CD4-positive, alpha-beta T cell treated with Interleukin-21 for 1 hour (primary cell): ENCODE results near the gene SLC16A8.

Experiments
- DNase-seq: peaks from one replicate; pipeline ENCODE4 v3.0.0-alpha.2; 2020

Gene SLC16A8

GRCh38 chr22:38111925-38112355 lies 28.0 kb upstream of the SLC16A8 start:
- DNase-seq: no peak

- no peak for DNase-seq
Measured at GRCh38 chr22:38110863-38111852, 27.2 kb upstream of the SLC16A8 start.

DNA sequence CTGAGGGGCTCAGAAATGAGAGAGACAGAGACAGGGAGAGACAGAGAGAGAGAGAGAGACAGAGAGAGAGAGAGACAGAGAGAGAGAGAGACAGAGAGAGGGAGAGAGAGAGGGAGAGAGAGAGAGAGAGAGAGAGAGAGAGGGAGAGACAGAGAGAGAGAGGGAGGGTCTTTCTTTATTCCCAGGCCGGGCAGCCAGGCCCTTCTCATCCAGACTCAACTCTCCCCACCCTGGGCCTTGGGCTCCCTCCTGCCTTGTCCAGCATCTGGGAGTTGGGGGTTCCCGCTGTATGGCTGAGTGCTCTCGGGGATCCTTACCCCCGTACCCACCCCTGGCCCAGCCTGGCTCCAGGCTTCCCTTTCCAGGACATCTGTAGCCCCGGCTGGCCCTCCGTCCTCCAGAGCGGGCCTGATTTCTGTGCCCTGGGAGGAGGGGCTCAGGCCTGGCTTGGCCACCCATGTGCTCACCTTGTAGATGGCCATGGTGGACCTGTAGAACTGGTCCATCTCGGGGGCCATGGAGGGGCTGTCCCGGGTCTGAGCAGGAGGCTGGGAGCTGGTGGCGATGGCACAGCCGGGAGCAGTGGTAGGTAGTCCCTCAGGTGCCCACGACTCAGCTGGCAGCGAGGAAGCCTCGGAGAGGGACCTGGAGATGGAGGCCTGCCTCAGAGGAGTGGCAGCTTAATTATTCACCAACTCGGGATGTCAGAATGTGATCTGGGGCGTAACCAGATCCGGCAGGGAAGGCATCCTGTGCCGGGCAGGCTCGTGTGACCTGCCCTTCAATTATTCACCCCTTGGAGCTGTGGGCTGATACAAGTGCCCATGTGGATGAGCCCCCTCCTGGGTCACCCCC lies 26.3 kb upstream of the SLC16A8 start, which contains the start of gene BAIAP2L2:
BAIAP2L2 (minus strand) TSS at position 677 of the 855 bp plus-strand sequence; CDS start at position 518, 159 bp downstream.
- DNase-seq: no peak

DNA sequence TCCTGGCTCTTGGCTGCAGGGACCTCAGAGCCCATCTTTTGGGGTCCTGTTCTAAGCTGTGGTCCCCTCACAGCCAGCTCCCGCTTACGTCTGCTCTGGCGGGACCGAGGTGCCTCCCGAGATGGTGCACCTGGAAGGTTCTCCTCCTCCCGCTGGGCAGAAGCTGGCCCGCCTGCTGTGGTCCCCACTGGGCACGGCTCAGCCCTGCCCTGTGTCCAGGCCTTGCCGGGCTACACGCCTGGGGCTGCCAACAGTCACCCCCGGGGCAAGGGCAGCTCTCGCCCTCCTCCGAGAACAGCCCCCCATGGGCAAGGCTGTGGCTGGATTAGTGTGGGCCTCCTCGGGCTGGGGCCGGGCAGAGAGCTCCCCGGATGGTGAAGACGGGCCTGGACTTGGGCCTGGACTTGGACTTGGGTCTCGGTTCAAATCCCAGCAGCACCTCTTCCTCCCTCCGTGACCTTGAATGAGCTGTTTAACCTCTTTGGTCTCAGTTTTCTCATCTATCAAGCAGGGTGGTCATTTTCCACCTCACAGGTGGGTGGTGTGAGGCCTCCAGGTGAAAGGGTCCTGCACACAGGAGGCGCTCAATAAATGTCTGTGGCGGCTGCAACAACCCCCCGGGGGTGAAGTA lies 25.5 kb upstream of the SLC16A8 start:
- peak; percentile 24 for DNase-seq

DNA sequence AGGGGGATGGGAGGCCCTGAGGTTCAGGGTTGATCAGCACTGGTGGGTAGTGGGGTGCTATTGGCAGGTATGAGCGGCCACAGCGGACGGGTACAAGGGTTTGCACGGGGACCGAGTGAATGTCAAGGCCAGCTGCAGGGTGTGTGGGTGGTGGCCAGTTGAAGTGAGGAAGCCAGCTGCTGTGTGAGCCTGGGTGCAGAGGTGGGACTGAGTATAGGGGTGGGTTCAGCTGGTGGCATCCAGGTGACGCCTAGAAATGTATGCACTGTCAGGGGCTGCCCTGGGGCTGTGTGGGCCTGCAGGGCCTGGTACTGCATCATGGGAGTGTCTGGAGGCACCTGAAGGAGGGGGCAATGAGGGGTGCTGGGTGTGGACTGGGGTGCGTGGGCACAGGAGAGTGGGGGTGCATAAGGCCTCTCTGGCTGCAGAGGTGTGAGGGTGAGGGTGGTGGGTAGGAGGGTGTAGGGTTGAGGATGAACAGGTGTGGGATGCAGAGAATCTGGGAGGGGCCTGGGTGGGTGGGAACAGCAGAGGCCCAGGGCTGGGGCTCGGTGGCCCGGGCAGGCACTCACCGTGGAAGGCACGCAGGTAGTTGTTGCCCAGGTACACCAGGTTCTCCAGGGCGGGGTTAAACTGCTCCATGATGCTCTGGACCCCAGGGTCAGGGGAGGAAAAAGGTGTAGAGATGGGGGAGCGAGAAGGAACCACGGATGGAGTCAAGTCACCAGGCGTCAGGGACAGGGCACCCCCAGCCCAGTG lies 24.8 kb upstream of the SLC16A8 start:
- DNase-seq: no peak

DNA sequence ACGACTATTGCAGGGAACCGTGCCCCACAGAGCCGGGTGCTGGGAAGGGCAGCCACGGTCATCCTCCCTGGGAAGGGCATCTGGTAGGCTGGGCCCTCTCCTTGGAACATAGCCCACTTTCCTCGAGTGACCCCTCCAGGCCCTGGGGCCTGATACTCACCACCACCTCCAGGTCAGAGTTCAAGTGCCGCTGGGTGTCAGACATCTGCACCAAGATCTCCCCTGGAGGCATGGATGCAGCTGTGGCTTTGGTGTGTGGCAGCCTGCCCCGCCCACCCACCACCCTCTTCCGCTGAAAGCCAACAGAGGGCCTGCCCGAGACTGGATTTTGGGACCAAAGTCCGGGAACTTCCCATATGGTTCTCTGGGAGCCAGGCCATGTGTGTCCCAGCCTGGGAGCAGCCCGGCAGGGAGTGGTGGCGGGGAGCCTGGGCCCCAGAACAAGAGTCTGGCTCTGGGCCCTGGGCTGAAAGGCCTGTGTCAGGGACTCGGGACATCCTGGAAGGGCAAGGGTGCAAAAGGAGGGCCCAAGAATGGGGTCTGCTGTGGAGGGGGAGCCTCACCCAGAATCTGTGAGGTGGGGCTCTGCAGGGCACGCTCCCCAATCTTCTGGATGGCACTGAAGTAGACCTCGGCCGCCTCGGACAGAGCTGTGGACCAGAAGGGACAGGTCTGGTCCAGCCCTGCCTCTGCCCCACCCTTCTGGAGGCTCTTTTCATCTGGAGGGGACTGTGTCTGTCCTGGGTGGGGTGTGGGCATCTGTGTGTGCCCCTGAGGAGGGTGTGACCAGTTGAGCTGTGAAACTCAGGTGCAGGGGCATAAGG lies 23.9 kb upstream of the SLC16A8 start:
- DNase-seq: no peak

DNA sequence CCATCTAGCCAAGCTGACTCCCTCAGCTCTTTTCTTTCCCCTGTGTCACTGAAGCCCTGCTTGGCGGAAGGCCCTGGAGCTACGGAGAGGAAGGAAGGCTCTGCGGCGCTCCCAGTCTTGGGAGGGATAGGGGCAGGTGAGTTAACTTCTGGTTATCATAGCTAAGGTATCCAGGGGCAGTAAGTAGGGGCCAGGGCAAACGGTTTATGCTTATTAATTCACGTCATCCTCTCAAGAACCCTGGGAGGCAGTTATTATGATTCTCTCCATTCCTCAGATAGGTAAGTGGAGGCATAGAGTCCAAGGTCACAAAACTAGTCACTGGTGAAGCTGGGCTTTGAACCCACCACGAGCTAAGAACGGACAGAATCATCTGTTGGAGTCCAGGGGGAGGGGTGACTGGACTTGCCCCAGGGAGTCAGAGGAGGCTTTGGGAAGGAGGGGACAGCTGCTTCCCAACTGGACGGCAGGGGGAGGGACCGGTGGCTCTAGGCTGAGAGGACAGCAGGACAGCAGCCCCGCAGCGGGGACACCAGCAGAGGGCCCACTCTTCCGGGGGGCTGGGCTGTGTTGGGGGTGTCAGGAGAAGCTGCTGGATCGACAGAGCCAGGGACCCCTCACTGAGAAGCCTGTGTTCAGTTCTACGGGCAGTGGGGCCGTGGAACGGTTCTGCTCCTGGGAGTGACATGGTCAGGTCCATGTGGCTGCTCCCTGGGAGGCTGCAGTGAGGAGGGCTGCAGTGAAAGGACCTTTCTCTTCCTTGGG lies 23.0 kb upstream of the SLC16A8 start:
- no peak for DNase-seq

DNA sequence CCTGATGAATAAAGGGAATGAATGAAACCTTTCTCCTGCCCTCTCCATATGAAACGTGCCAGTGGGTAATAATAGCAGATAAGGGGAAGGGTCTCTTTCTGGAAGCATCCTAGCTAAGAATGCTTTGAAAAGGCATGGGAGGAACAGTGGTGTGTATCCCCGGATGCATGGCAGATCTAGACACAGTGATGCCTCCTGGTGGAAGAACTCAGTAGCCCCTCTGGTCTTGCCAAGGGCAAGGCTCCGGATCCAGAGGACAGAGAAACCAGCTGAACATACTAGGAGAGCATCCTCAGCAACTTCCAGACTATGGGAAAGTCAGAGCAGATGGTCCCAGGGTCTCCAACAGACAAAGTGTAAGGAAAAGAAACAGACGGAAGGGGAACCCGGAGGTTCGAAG lies 20.1 kb upstream of the SLC16A8 start:
- no peak for DNase-seq

DNA sequence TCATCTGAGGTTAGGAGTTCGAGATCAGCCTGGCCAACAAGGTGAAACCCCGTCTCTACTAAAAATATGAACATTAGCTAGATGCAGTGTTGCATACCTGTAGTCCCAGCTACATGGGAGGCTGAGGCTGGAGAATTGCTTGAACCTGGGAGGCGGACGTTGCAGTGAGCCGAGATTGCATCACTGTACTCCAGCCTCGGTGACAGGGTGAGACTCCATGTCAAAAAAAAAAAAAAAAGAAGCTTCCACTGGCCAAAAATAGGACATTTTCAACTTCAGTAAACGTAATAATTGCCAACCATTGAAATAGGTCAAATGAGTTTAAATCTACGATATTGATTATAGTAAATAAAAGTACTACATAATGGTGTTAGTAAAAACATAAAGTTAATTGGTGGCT lies 19.7 kb upstream of the SLC16A8 start:
- DNase-seq: no peak

GRCh38 chr22:38098410-38099249 lies 14.6 kb upstream of the SLC16A8 start:
- DNase-seq: no peak

DNA sequence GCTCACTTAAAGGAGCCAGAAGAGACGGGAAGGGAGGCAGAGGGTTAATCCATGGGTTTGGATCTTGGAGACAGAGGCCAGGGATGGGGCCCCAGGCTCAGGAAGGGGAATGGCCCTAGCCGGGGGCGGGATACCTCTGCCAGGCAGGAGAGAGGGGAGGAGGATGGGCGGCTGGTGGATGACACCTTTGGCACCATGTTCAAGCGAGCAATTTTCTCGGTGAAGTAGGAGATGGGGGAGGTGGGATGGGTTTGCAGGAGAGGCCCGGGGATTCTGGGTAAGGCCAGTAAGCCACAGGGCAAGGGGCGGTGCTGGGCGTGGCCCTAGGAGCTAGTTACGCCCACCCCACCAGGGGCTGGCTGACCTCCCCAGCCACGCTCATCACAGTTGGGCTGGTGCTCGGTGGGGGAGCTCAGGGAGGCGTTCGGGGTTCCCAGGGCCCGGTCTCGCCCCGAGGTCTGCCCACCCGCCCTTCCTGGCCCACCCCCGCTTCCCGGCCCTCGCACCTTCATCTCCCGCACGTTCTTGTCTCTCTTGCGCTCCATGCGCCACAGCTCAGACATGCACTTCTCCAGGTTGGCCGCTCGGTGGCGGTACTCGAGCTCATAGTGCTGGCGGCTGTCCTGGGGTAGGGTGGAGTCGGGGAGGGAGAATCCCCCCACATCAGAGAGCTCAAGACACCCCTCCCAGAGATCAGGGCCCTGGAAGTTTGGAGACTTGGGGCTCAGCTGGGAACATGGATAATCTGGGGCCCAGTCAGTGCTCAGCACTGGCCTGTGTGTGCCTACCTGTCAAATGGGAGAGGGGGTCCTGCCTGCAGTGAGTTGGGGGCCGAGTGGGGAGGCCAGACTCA lies 13.8 kb upstream of the SLC16A8 start:
- no peak for DNase-seq

DNA sequence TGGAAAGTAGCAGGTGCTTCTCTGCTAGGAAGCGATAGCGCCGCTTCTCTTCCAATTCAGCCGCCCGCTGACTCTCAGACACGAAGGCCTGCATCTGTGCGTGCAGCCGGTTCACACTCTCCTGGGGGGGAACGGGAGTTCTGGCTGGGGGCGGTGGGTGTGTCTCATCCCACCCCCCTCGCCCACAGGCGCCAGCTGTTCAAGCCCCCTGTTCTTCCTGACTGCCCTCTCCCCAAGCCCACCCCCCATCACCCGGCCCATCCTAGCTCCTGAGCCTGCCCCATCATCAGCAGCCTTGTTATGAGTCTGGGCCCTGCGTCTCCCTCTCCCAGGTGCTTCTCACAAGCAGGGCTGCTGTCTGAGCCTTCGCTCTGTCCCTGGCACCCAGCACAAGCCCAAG lies 13.1 kb upstream of the SLC16A8 start:
- DNase-seq: no peak

DNA sequence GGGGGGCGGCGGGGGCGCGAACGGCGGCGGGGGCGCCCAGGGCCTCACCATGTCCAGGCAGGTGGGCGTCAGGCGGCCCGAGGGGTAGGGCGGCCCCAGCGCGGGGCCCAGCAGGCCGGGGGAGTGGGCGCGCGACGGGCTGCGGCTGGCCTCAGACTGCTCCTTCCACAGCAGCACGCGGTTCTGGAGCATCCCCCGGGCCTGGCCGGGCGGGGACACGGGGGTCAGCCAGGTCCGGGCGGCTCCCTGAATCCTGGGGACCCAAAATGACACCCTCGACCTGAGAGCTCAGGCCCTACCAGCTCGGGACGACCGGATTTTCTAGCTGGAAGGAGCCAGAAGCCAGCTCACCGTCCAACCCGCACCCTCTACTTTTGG lies 5.5 kb upstream of the SLC16A8 start:
- DNase-seq: no peak

GRCh38 chr22:38088629-38089473 lies 4.9 kb upstream of the SLC16A8 start:
- no peak for DNase-seq

- DNase-seq: no peak
Measured at GRCh38 chr22:38087855-38088254, 3.9 kb upstream of the SLC16A8 start.

DNA sequence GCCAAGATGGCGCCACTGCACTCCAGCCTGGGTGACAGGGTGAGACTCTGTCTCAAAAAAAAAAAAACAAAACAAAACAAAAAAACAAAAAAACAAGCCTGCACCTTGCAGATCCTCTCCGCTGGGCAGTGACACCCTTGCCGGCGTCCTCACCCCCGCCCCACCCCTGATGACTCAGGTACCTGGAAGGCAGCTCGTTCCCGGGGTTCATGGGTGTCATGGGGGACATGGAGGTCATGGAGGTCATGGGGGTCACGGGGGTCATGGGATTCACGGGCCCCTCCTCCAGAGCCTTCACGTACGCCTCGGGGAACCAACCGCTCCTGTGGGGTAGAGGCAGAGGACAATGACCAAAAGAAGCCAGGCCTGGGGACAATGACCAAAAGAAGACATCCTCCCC lies 3.0 kb upstream of the SLC16A8 start:
- no peak for DNase-seq

GRCh38 chr22:38086001-38086845 lies 2.2 kb upstream of the SLC16A8 start:
- no peak for DNase-seq
